Epithelial cell of proximal tubule (primary cell): ENCODE data around the gene SMCO2. TPM values are rescaled to one million over a fixed set of nuclear protein-coding genes. Genes with fewer than 3 reads are reported as not detected.

ENCODE experiments used
- DNase-seq: peaks from one replicate; pipeline ENCODE4 v3.0.0-alpha.2; 2011; ENCODE audit warnings: low read depth
- H3K4me3 ChIP-seq: 2 replicates; pipeline ENCODE4 v1.5.1; 2011; ENCODE audit warnings: low read depth, mild to moderate bottlenecking, low read length
- CTCF ChIP-seq: conservative IDR thresholded peaks from 2 replicates; pipeline ENCODE4 v1.5.1; 2012; ENCODE audit warnings: low read depth, mild to moderate bottlenecking, low read length
- total RNA-seq: library from RNA; depleted of rRNA; stranded (reverse); fragments of >200 nt; gene quantifications from 2 replicates; pipeline ENCODE4 v1.2.3, GENCODE V29; 2015

SMCO2 gene
- total RNA-seq, 1 donor from 2014 or later, result not detected

- no peak for TF ChIP-seq CTCF
- DNase-seq, result no peak
- H3K4me3 ChIP-seq, result no peak overlapping the region
Measured at GRCh38 chr12:27502021-27502435, 55.5 kb downstream of the SMCO2 start.

GRCh38 chr12:27504507-27504906 lies 58.0 kb downstream of the SMCO2 start:
- no peak overlapping the region for H3K4me3 ChIP-seq
- DNase-seq, result peak; percentile 83
- no peak for TF ChIP-seq CTCF

GRCh38 chr12:27505109-27505508 lies 58.6 kb downstream of the SMCO2 start:
- no peak for DNase-seq
- H3K4me3 ChIP-seq, result no peak overlapping the region

GRCh38 chr12:27505761-27506160 lies 59.2 kb downstream of the SMCO2 start:
- H3K4me3 ChIP-seq, result no peak overlapping the region
- no peak for DNase-seq
- no peak for TF ChIP-seq CTCF

More at GRCh38 chr12:27505109-27505508, 58.6 kb downstream of the SMCO2 start:
- no peak for TF ChIP-seq CTCF

- no peak for TF ChIP-seq CTCF
- H3K4me3 ChIP-seq, result no peak overlapping the region
- no peak for DNase-seq
Measured at GRCh38 chr12:27506645-27507189, 60.2 kb downstream of the SMCO2 start.

GRCh38 chr12:27508736-27509431 lies 62.3 kb downstream of the SMCO2 start:
- no peak for DNase-seq
- no peak overlapping the region for H3K4me3 ChIP-seq
- no peak for TF ChIP-seq CTCF
